Muscle of leg (tissue), 11 donors: ENCODE measurements around the gene TGFBR2. TPM values are rescaled to one million over a fixed set of nuclear protein-coding genes. Genes with fewer than 3 reads are reported as not detected.
A peak's percentile ranks its signal among the peaks of the same experiment; 100 is the strongest.

Experiments used
- DNase-seq: peaks from one replicate; pipeline ENCODE4 v3.0.0; 2013
- H3K27ac ChIP-seq: one replicate; pipeline ENCODE4 v1.5.1; 2013; ENCODE audit warnings: mild to moderate bottlenecking, low read length, control low read depth
- H3K27me3 ChIP-seq: one replicate; pipeline ENCODE4 v1.6.1; 2013; ENCODE audit warnings: low read length; ENCODE audit not compliant: control insufficient read depth, insufficient read depth
- H3K36me3 ChIP-seq: one replicate; pipeline ENCODE4 v1.6.1; 2013; ENCODE audit warnings: low read length; ENCODE audit not compliant: control insufficient read depth, insufficient read depth
- H3K4me1 ChIP-seq: one replicate; pipeline ENCODE4 v1.6.1; 2013; ENCODE audit warnings: low read length; ENCODE audit not compliant: control insufficient read depth, insufficient read depth
- H3K4me3 ChIP-seq: one replicate; pipeline ENCODE4 v1.5.1; 2013; ENCODE audit warnings: low read length, control low read depth
- H3K9me3 ChIP-seq: replicated peaks from 2 replicates; pipeline ENCODE4 v1.6.1; 2013; ENCODE audit warnings: low read depth, low read length; ENCODE audit not compliant: control insufficient read depth
- WGBS: methylation state at CpG from one replicate; pipeline ENCODE4 v1.1.5; 2013; ENCODE audit warnings: missing lambda C conversion rate; ENCODE audit not compliant: insufficient coverage; 5-methylcytosine and 5-hydroxymethylcytosine counted together
- polyA plus RNA-seq, 8 donors: library from polyadenylated mRNA; unstranded; fragments of 120-200 nt; gene quantifications; one replicate each; pipeline versions ENCODE4 v1.2.1 to v1.2.3, GENCODE V29; 2013; ENCODE audit warnings: inconsistent platforms in 1 of 8, low replicate concordance in 1 of 8; ENCODE audit not compliant: insufficient read length in 8 of 8, insufficient read depth in 1 of 8
- total RNA-seq: library from RNA; stranded (reverse); fragments of 120-200 nt; gene quantifications from one replicate; pipeline ENCODE4 v1.2.4, GENCODE V29; 2013

Gene TGFBR2
- total and polyA plus RNA-seq, 9 donors: 47.7 to 110 (median 68.6) TPM

GRCh38 chr3:30633718-30634117, 27.3 kb downstream of the TGFBR2 start:
- H3K36me3 ChIP-seq: peaks cover 3% of the 10 kb centered on the region
- no peak for DNase-seq
- no peak overlapping the region for H3K27ac ChIP-seq
- H3K4me3 ChIP-seq: no peak overlapping the region
- H3K27me3 ChIP-seq: no peaks in the 10 kb centered on the region
- 60% methylated on average over 1 of the region's 3 CpGs for WGBS
- no peaks in the 10 kb centered on the region for H3K9me3 ChIP-seq
- peaks cover 8% of the 10 kb centered on the region for H3K4me1 ChIP-seq

- H3K27ac ChIP-seq: peak overlapping the region; percentile 60
- no peaks in the 10 kb centered on the region for H3K27me3 ChIP-seq
- peak; percentile 60 for DNase-seq
- no peaks in the 10 kb centered on the region for H3K9me3 ChIP-seq
- H3K36me3 ChIP-seq: peaks cover 3% of the 10 kb centered on the region
- H3K4me1 ChIP-seq: peaks cover 5% of the 10 kb centered on the region
- no peak overlapping the region for H3K4me3 ChIP-seq
- WGBS: no CpG with 5 or more reads among the region's 3 CpGs
These were observed 28.6 kb downstream of the TGFBR2 start for GRCh38 chr3:30634761-30635735.

- no peak overlapping the region for H3K27ac ChIP-seq
- peaks cover 5% of the 10 kb centered on the region for H3K4me1 ChIP-seq
- DNase-seq: no peak
These were observed 31.2 kb downstream of the TGFBR2 start for GRCh38 chr3:30637310-30638219.

GRCh38 chr3:30638685-30639412, 32.4 kb downstream of the TGFBR2 start:
- Histone ChIP-seq H3K36me3 (peaks cover 5% of the 10 kb centered on the region), H3K27ac (no peak overlapping the region), H3K27me3 (no peaks in the 10 kb centered on the region), H3K4me1 (peaks cover 10% of the 10 kb centered on the region), H3K9me3 (no peaks in the 10 kb centered on the region), H3K4me3 (no peak overlapping the region)
- 20% methylated on average over 1 of the region's 4 CpGs for WGBS
- peak; percentile 69 for DNase-seq

More at GRCh38 chr3:30637310-30638219, 31.2 kb downstream of the TGFBR2 start:
- H3K27me3 ChIP-seq: no peaks in the 10 kb centered on the region
- no peaks in the 10 kb centered on the region for H3K9me3 ChIP-seq
- 86% methylated on average over 1 of the region's 10 CpGs for WGBS
- H3K36me3 ChIP-seq: peaks cover 3% of the 10 kb centered on the region
- no peak overlapping the region for H3K4me3 ChIP-seq

GRCh38 chr3:30639937-30640336, 33.5 kb downstream of the TGFBR2 start:
- WGBS: no CpG with 5 or more reads among the region's 1 CpG
- Histone ChIP-seq H3K36me3 (peaks cover 7% of the 10 kb centered on the region), H3K4me3 (no peak overlapping the region), H3K27me3 (no peaks in the 10 kb centered on the region), H3K4me1 (peaks cover 13% of the 10 kb centered on the region), H3K27ac (no peak overlapping the region), H3K9me3 (no peaks in the 10 kb centered on the region)
- no peak for DNase-seq

- Histone ChIP-seq H3K27me3 (no peaks in the 10 kb centered on the region), H3K4me1 (peaks cover 13% of the 10 kb centered on the region), H3K4me3 (no peak overlapping the region), H3K9me3 (no peaks in the 10 kb centered on the region), H3K36me3 (peaks cover 14% of the 10 kb centered on the region), H3K27ac (no peak overlapping the region)
- WGBS: no CpG with 5 or more reads among the region's 5 CpGs
- DNase-seq: no peak
These were observed 34.5 kb downstream of the TGFBR2 start for GRCh38 chr3:30640851-30641250.

- H3K36me3 ChIP-seq: peaks cover 21% of the 10 kb centered on the region
- H3K4me3 ChIP-seq: no peak overlapping the region
- peaks cover 13% of the 10 kb centered on the region for H3K4me1 ChIP-seq
- H3K27ac ChIP-seq: no peak overlapping the region
- no peak for DNase-seq
- no peaks in the 10 kb centered on the region for H3K27me3 ChIP-seq
- H3K9me3 ChIP-seq: no peaks in the 10 kb centered on the region
- WGBS: 94% methylated on average over 3 of the region's 7 CpGs
These were observed 35.2 kb downstream of the TGFBR2 start for GRCh38 chr3:30641416-30642251.

- Histone ChIP-seq H3K27me3 (no peaks in the 10 kb centered on the region), H3K9me3 (no peaks in the 10 kb centered on the region), H3K4me3 (no peak overlapping the region), H3K27ac (peak overlapping the region; percentile 45), H3K36me3 (peaks cover 28% of the 10 kb centered on the region), H3K4me1 (peaks cover 13% of the 10 kb centered on the region)
- peak; percentile 54 for DNase-seq
- no CpG with 5 or more reads among the region's 4 CpGs for WGBS
These were observed 36.5 kb downstream of the TGFBR2 start for GRCh38 chr3:30642849-30643361.
